Measurements from ENCODE around the gene ZNF460.

Gene ZNF460

GRCh38 chr19:57280962-57281400 is 696 bp downstream of the ZNF460 start:
- peak; percentile 58 for DNase-seq

GRCh38 chr19:57282011-57282643 is 1.8 kb downstream of the ZNF460 start:
- DNase-seq: no peak

GRCh38 chr19:57288373-57288772 is 8.1 kb downstream of the ZNF460 start:
- DNase-seq: no peak

- no peak for DNase-seq
These were observed 10.7 kb downstream of the ZNF460 start for GRCh38 chr19:57290970-57291369.

GRCh38 chr19:57292547-57292946 is 12.3 kb downstream of the ZNF460 start:
- no peak for DNase-seq

GRCh38 chr19:57293719-57294118 is 13.4 kb downstream of the ZNF460 start:
- no peak for DNase-seq

GRCh38 chr19:57302020-57302465 is 21.8 kb downstream of the ZNF460 start:
- DNase-seq: peak; percentile 18

GRCh38 chr19:57302727-57303401 is 22.6 kb downstream of the ZNF460 start:
- no peak for DNase-seq

GRCh38 chr19:57305056-57305455 is 24.8 kb downstream of the ZNF460 start:
- no peak for DNase-seq

- no peak for DNase-seq
These were observed 28.2 kb downstream of the ZNF460 start for GRCh38 chr19:57308514-57308913.

- no peak for DNase-seq
These were observed 30.5 kb downstream of the ZNF460 start for GRCh38 chr19:57310792-57311191.

GRCh38 chr19:57314146-57314545 is 33.9 kb downstream of the ZNF460 start:
- DNase-seq: peak; percentile 91

GRCh38 chr19:57317503-57317902 is 37.2 kb downstream of the ZNF460 start:
- no peak for DNase-seq

GRCh38 chr19:57319869-57320179 is 39.5 kb downstream of the ZNF460 start:
- DNase-seq: no peak

GRCh38 chr19:57320180-57321084 is 40.1 kb downstream of the ZNF460 start, which contains the start of gene ZNF543:
Gene ZNF543 (plus strand): TSS chr19:57320472. CDS start chr19:57320854, 382 bp downstream.
- DNase-seq: peak; percentile 98

- no peak for DNase-seq
These were observed 40.8 kb downstream of the ZNF460 start for GRCh38 chr19:57321116-57321515.

GRCh38 chr19:57321751-57322150 is 41.5 kb downstream of the ZNF460 start:
- DNase-seq: no peak

GRCh38 chr19:57324992-57325391 is 44.7 kb downstream of the ZNF460 start:
- no peak for DNase-seq

- no peak for DNase-seq
These were observed 47.7 kb downstream of the ZNF460 start for GRCh38 chr19:57327993-57328392.

- no peak for DNase-seq
These were observed 53.9 kb downstream of the ZNF460 start for GRCh38 chr19:57334191-57334590.

- DNase-seq: peak; percentile 81
These were observed 58.6 kb downstream of the ZNF460 start for GRCh38 chr19:57338877-57339276.

GRCh38 chr19:57342582-57342981 is 62.3 kb downstream of the ZNF460 start:
- no peak for DNase-seq
